Astrocyte (in vitro differentiated cells and primary cell): ENCODE measurements around the gene CENPX. TPM values are rescaled to one million over a fixed set of nuclear protein-coding genes. Genes with fewer than 3 reads are reported as not detected.

Experiments used
- DNase-seq: peaks from one replicate; pipeline ENCODE4 v3.0.0-alpha.2; 2010; ENCODE audit warnings: low read depth
- FAIRE-seq: peaks from 2 replicates; lab custom pipeline; 2011; peaks lifted over from hg19 to GRCh38; lab: Jason Lieb, UNC
- H2AFZ ChIP-seq: 2 replicates; pipeline ENCODE4 v1.6.0; 2012; ENCODE audit warnings: low read depth, low read length, inconsistent platforms
- H3K27ac ChIP-seq: 2 replicates; pipeline ENCODE4 v1.5.1; 2011; ENCODE audit warnings: low read depth, low read length, inconsistent platforms
- H3K27me3 ChIP-seq: 2 replicates; pipeline ENCODE4 v1.6.0; 2011; ENCODE audit warnings: low read length, inconsistent platforms; ENCODE audit not compliant: insufficient read depth
- H3K36me3 ChIP-seq: 2 replicates; pipeline ENCODE4 v1.5.1; 2011; ENCODE audit warnings: low read length, inconsistent platforms; ENCODE audit not compliant: insufficient read depth
- H3K4me1 ChIP-seq: 2 replicates; pipeline ENCODE4 v1.5.1; 2011; ENCODE audit warnings: low read length, inconsistent platforms; ENCODE audit not compliant: insufficient read depth
- H3K4me2 ChIP-seq: 2 replicates; pipeline ENCODE4 v1.6.0; 2012; ENCODE audit warnings: low read length, inconsistent platforms
- H3K4me3 ChIP-seq: 2 replicates; pipeline ENCODE4 v1.5.1; 2011; ENCODE audit warnings: low read depth, mild to moderate bottlenecking, low read length, inconsistent platforms; ENCODE audit not compliant: insufficient read depth
- H3K79me2 ChIP-seq: 2 replicates; pipeline ENCODE4 v1.6.0; 2012; ENCODE audit warnings: mild to moderate bottlenecking, low read length, inconsistent platforms; ENCODE audit not compliant: insufficient read depth
- H3K9ac ChIP-seq: 2 replicates; pipeline ENCODE4 v1.6.0; 2012; ENCODE audit warnings: mild to moderate bottlenecking, low read length, inconsistent platforms
- H3K9me3 ChIP-seq: 2 replicates; pipeline ENCODE4 v1.5.1; 2012; ENCODE audit warnings: low read depth, mild to moderate bottlenecking, low read length, inconsistent platforms; ENCODE audit not compliant: insufficient read depth
- H4K20me1 ChIP-seq: 2 replicates; pipeline ENCODE4 v1.6.0; 2012; ENCODE audit warnings: low read length, inconsistent platforms; ENCODE audit not compliant: insufficient read depth
- H3K27ac Mint-ChIP-seq: one replicate; pipeline ENCODE4 v1.8.0; 2021; ENCODE audit warnings: mild to moderate bottlenecking, mixed read lengths; ENCODE audit not compliant: unreplicated experiment
- H3K27me3 Mint-ChIP-seq: one replicate; pipeline ENCODE4 v1.8.0; 2021; ENCODE audit warnings: low read depth, mixed read lengths; ENCODE audit not compliant: unreplicated experiment
- H3K36me3 Mint-ChIP-seq: one replicate; pipeline ENCODE4 v1.8.0; 2021; ENCODE audit warnings: low read depth, mixed read lengths; ENCODE audit not compliant: unreplicated experiment
- H3K4me1 Mint-ChIP-seq: one replicate; pipeline ENCODE4 v1.8.0; 2021; ENCODE audit warnings: low read depth, mixed read lengths; ENCODE audit not compliant: unreplicated experiment
- H3K4me3 Mint-ChIP-seq: one replicate; pipeline ENCODE4 v1.8.0; 2021; ENCODE audit warnings: mild to moderate bottlenecking, moderate library complexity, mixed read lengths; ENCODE audit not compliant: unreplicated experiment
- H3K9me3 Mint-ChIP-seq: one replicate; pipeline ENCODE4 v1.8.0; 2021; ENCODE audit warnings: mild to moderate bottlenecking, mixed read lengths; ENCODE audit not compliant: unreplicated experiment
- CTCF ChIP-seq: IDR thresholded peaks from 2 replicates; pipeline ENCODE4 v1.5.1; 2011; ENCODE audit warnings: low read depth, mild to moderate bottlenecking, inconsistent platforms, low read length, moderate library complexity; ENCODE audit not compliant: insufficient read depth
- EZH2 ChIP-seq: IDR thresholded peaks from 2 replicates; pipeline ENCODE4 v1.6.1; 2012; ENCODE audit warnings: mild to moderate bottlenecking, low read length, inconsistent platforms; ENCODE audit not compliant: insufficient read depth
- total RNA-seq: library from RNA; stranded (reverse); gene quantifications from 2 replicates; pipeline ENCODE4 v1.2.1, GENCODE V29; 2021

Gene CENPX
- total RNA-seq, 1 donor from 2014 or later, result 26.7 TPM

GRCh38 chr17:82015311-82015971 lies 7.2 kb downstream of the CENPX start:
- no peak for TF ChIP-seq CTCF
- no peak for TF ChIP-seq EZH2
- no peak overlapping the region for H3K4me3 ChIP-seq
- H3K27me3 ChIP-seq, result no peaks in the 10 kb centered on the region
- Mint-ChIP-seq H3K9me3 (no peaks in the 10 kb centered on the region), H3K4me1 (no peaks in the 10 kb centered on the region), H3K36me3 (no peaks in the 10 kb centered on the region), H3K27me3 (no peaks in the 10 kb centered on the region), H3K27ac (no peak overlapping the region), H3K4me3 (no peak overlapping the region)
- FAIRE-seq (no peak), DNase-seq (no peak)
- no peak overlapping the region for H3K4me2 ChIP-seq
- no peaks in the 10 kb centered on the region for H3K4me1 ChIP-seq
- H3K9ac ChIP-seq, result no peak overlapping the region
- H4K20me1 ChIP-seq, result peaks cover 11% of the 10 kb centered on the region
- H3K9me3 ChIP-seq, result no peaks in the 10 kb centered on the region
- H3K27ac ChIP-seq, result no peak overlapping the region
- H3K36me3 ChIP-seq, result no peaks in the 10 kb centered on the region
- peaks cover 5% of the 10 kb centered on the region for H3K79me2 ChIP-seq
- H2AFZ ChIP-seq, result no peak overlapping the region

DNA sequence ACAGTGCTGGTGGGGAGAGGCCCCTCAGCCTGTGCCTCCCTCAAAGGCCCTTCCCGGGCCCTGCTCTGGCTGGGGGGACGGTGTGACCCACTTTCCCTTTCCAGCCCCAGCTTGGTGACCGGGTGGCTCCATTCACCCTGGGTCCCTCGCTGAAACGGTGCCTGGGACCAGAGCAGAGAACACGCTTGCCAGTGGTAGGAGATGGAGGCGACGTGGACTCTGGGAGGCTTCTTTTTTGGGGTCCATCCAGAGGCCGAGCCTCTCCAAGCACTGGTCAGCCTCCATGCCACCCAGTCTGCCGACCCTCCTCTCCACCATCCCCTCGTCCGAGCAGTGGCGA lies 7.7 kb downstream of the CENPX start:
- no peak for FAIRE-seq

More for the DNA sequence above, 7.7 kb downstream of the CENPX start:
- no peaks in the 10 kb centered on the region for H3K4me1 Mint-ChIP-seq
- H3K4me3 Mint-ChIP-seq, result no peak overlapping the region
- Histone ChIP-seq H3K9me3 (no peaks in the 10 kb centered on the region), H3K4me3 (no peak overlapping the region), H3K4me1 (no peaks in the 10 kb centered on the region), H3K27ac (no peak overlapping the region), H3K9ac (no peak overlapping the region), H3K27me3 (no peaks in the 10 kb centered on the region), H4K20me1 (peaks cover 6% of the 10 kb centered on the region), H3K79me2 (peaks cover under 1% of the 10 kb centered on the region), H2AFZ (no peak overlapping the region), H3K4me2 (no peak overlapping the region), H3K36me3 (no peaks in the 10 kb centered on the region)
- TF ChIP-seq EZH2 (no peak), CTCF (no peak)
- no peaks in the 10 kb centered on the region for H3K36me3 Mint-ChIP-seq
- H3K27me3 Mint-ChIP-seq, result no peaks in the 10 kb centered on the region
- H3K27ac Mint-ChIP-seq, result no peak overlapping the region
- no peak for DNase-seq
- H3K9me3 Mint-ChIP-seq, result no peaks in the 10 kb centered on the region
